Stimulated activated CD4-positive, alpha-beta T cell treated with anti-CD3 and anti-CD28 coated beads, TNF-alpha, amount 100 ng/mL, for 4 hours (primary cell): ENCODE results near the gene UBASH3B.

Source experiments
- DNase-seq, 3 experiments: peaks; one replicate each; pipeline ENCODE4 v3.0.0-alpha.2; 2020; ENCODE audit warnings: low read depth in 3 of 3

Gene UBASH3B

GRCh38 chr11:122732342-122733315, 77.1 kb downstream of the UBASH3B start:
- no peak for DNase-seq

DNA sequence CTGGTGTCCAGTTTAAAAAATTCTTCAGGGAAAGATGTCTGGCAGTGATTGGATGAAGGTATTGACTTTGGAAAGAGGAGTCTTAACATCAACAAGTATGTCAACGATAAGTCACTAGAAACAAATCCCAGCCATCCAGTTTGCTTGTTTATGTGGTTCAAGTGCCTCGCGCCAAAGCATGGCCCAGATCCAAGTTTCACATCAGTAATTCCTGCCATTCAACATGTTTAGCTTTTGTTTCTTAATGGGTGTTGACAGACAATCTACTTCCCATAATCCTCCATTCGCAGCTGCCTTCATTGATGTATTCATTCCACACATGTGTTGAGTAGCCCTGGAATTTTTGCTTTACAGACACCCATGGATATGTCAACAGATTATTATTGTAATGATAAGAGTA, 77.8 kb downstream of the UBASH3B start:
- DNase-seq: no peak

DNA sequence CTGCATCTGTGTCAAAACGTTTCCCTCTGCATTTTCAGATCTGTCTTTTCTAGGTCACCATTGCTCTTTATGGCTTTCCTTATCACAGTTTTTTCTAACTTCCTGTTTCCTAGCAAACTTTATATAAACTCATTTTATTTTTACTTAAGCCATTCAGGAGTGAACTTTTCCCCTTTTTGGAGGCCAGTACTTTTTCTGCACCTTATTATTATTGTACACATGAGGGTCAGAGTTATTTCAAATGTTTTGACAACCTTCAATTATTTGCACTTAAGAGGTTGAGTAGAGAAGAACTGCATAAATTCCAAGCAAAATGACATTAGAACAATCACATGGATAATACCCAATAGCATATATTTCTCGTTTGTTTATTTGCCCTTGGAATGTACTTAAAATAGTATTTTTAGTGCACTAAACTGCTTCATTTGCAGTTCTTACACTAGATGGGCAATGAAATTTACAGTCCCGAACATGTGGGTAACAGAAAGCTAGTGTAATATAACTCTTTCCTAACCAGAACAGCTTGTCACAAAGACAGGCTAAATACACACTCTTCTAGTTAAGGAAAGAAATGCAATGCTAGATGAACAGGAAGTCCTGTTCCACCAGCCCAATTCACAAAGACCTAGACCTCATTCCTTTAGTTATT, 79.5 kb downstream of the UBASH3B start:
- DNase-seq: no peak

GRCh38 chr11:122737951-122738693, 82.6 kb downstream of the UBASH3B start:
- no peak for DNase-seq

GRCh38 chr11:122741613-122742300, 86.2 kb downstream of the UBASH3B start:
- no peak for DNase-seq

DNA sequence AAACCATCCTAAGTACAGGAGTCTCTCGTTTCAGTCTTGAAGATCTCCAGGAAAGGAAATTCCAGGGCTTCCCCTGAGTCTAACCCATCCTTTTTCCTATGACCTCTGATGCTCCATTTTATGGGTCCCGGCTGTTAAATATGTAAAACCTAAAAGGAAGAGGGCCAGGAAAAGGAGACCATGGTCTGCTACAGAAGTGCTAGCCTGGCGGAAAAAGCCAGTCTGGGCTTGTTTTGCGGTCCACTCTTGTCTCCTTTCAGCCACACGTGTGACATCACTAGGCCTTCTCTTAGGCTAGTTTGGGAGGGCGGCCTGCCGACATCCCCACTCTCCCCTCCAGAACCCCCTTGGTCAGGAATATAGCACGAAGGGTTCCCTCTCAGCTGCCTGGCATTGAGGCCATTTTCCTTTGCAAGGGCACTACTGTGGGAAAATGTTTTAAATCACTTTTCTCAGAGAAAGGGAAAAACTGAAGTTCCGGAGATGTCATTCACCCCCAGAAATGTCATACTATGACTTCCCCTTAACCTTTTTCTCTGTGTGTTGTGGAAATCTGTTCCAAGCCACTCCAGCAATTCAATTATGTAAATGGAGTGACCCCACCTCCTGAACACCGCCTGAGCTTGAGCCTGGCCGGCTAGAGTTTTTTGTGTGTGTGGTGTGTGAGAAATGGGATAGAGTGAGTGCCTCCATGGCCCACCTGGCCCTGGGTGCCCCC, 86.9 kb downstream of the UBASH3B start:
- no peak for DNase-seq

- DNase-seq: no peak
These were observed 87.7 kb downstream of the UBASH3B start for GRCh38 chr11:122743097-122743741.

- DNase-seq: peak; percentile 38 to 76 (median 72)
These were observed 88.4 kb downstream of the UBASH3B start for GRCh38 chr11:122743949-122744348.

GRCh38 chr11:122744357-122744756, 88.8 kb downstream of the UBASH3B start:
- DNase-seq: no peak

- DNase-seq: no peak
These were observed 89.6 kb downstream of the UBASH3B start for GRCh38 chr11:122745111-122745510.

DNA sequence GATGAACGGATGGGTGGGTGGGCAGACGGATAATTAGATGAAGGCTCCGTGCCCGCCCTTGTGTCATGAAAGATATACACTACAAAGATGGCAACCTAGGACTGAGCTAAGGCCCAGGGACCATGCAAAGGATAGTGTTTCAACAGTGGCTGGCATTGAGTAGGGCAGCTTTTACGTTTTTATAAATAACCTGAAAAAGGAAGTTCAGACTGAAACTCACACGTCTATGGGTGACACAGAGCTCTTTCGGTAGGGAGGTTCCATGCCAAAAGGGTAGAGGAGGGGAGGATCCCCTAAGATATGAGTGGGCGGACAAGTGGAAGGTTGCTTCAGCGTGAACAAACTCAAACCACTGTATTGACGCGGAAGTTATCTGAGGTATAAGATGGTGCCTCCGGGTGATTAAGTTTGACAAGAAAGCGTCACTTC, 90.5 kb downstream of the UBASH3B start:
- DNase-seq: peak in 2 of 3 experiments; percentile 38 to 54

DNA sequence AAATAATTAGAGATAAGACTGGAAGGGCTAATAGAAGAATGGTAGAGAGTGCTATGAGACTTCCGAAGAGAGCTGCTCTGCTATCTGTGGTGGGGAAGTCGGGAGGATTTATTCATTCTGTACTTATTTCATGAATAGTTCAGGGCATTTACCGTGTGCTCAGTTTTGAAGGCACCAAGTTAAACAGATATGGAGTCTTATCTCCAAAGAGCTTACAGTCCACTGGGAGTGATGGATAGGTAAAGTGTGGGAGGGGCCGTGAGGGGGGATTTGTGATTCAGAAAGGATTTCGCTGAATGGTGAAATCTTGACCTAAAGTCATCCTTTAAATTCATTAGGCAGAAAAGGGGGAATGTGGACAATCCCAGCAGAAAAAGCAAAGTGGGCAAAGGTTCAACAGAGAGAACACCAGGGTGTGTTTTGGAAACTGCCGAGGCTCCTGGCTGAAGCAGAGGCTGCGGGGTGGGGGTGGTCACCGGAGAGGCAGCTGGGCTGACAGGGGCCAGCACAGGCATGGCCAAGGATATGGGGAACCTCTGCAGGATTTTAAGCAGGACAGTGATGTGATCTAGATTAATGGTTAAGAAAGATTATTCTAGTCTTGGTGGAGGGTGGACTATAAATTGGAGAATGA, 91.2 kb downstream of the UBASH3B start:
- DNase-seq: no peak

- no peak for DNase-seq
These were observed 91.8 kb downstream of the UBASH3B start for GRCh38 chr11:122747351-122747781.

GRCh38 chr11:122749005-122749687, 93.6 kb downstream of the UBASH3B start:
- DNase-seq: peak in 2 of 3 experiments; percentile 21 to 43

GRCh38 chr11:122750049-122750448, 94.5 kb downstream of the UBASH3B start:
- no peak for DNase-seq

DNA sequence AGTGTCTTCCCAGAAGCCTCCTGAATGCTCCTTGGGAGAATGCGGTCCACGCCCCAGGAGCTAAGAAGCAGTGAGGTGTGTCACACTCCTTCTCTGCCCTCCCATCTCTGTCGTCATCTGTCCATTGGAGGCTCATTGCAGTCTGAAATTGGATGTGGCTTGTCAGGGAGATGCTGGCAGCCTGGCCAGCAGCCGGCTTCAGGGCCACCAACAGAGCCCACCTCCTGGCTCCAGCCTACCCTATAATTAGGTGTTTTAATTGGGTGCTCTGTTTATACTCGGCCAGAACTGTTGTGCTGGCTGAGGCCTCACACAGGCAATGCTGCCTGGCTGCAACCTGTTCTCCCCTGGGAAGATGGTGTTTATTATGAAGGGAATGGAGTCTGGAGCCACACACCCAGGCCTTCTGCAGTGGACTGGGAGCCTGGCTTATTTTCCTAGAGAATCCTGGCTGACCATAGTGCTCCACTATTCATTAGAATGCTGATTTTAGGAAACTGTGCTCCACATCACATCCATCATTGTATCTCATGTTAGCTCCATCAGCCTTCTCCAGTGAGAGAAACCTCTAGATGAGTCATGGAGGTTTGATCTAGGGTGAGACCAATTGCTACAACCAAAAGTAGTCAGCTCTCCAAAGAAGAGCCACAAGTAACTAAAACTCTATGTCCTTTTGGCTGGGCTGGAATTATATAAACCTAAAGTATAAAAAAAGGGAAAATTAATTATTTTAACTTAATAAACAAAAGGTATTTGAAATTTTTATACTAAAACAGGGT, 96.0 kb downstream of the UBASH3B start:
- DNase-seq: no peak

GRCh38 chr11:122754028-122754427, 98.5 kb downstream of the UBASH3B start:
- no peak for DNase-seq

DNA sequence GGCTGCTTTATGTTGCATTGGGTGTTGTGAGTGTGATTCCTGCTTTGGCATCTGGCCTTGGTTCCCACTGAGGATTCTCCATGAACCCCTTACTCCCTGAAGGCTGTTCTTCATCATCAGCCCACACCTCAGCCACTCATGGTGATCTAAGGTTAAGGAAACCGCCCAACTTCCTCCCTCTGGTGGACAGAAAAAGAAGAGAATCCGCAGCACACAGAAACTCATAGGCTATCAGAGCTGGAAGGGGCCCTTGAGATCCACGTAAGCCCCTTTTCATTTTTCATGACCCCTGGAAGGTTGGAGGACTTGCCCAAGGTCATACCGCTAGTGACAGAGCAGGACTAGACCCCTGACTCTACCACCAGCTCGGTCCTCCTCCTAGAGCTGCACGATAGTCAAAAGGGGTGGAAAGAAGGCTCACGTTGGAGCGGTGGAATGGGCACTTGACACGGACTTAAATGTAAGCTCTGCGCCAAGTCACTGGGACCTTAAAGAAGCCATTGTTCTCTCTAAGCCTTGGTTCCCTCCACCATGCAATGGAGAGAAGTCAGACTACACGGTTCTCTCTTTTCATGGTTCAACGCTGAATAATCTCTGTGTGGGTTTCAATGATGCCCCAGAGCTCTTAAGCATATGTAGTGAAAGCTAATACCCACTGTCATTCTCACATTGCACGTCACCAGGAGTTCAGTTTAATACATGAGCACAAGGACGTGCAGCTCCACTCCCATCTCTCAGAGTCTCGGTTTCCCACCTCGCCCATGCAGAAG, 99.2 kb downstream of the UBASH3B start:
- DNase-seq: peak in 1 of 3 experiments; percentile 26
